K562 (cell line): ENCODE results near the gene CLASP2. TPM values are rescaled to one million over a fixed set of nuclear protein-coding genes. Genes with fewer than 3 reads are reported as not detected.

Source experiments
- ATAC-seq: fragments of 200-7000 bp; cut with Tn5 transposase; 3 replicates; pipeline ENCODE4 v1.9.1; 2020; ENCODE audit warnings: moderate library complexity
- BruUV-seq: library from RNA; stranded (reverse); fragments of 400-500 nt; replicated peaks from 2 replicates; lab custom pipeline; 2021; lab: Mats Ljungman, UMichigan
- CTCF ChIA-PET: fragments of 300-600 bp; formaldehyde crosslinking; extraction: SDS; loops from one replicate; lab custom pipeline; 2021; ENCODE audit warnings: low intra/inter-chr PET ratio; lab: Yijun Ruan, JAX
- POLR2A ChIA-PET: fragments of 300-600, 350-650 bp; sonication (Branson Sonifier 250); formaldehyde crosslinking; extraction: SDS; loops from one replicate; lab custom pipeline; 2021; ENCODE audit warnings: antibody characterized with exemption, inconsistent platforms; lab: Yijun Ruan, JAX
- DNase-seq, 4 experiments: peaks; one replicate each; pipeline versions ENCODE4 v3.0.0 to v3.0.0-alpha.2; 2011 to 2018; ENCODE audit warnings: low spot score in 3 of 4, mixed read lengths in 3 of 4; ENCODE audit errors: extremely low read depth in 1 of 4
- FAIRE-seq: peaks from 2 replicates; lab custom pipeline; 2011; peaks lifted over from hg19 to GRCh38; lab: Jason Lieb, UNC
- H2AFZ ChIP-seq: 2 replicates; pipeline ENCODE4 v1.6.0; 2011; ENCODE audit warnings: low read depth, low read length, control low read depth, inconsistent platforms
- H3K27ac ChIP-seq: fragments of 200-600 bp; 3 replicates; pipeline ENCODE4 v1.8.0; 2011; ENCODE audit warnings: low read depth, mild to moderate bottlenecking, control low read depth, inconsistent platforms, low read length, moderate library complexity, mixed read lengths; ENCODE audit errors: extremely low read depth
- H3K27me3 ChIP-seq, 2 experiments: fragments of 300-600 bp in 1 of 2; 2 replicates in 1 of 2; 3 replicates in 1 of 2; pipeline versions ENCODE4 v1.6.0 to v1.8.0; 2011; ENCODE audit warnings: inconsistent platforms in 2 of 2, low read length in 2 of 2, mild to moderate bottlenecking in 1 of 2, mixed read lengths in 1 of 2, moderate library complexity in 1 of 2; ENCODE audit not compliant: control insufficient read depth in 2 of 2, insufficient read depth in 2 of 2
- H3K36me3 ChIP-seq: fragments of 300-600 bp; 3 replicates; pipeline ENCODE4 v1.8.0; 2011; ENCODE audit warnings: mild to moderate bottlenecking, low read length, inconsistent platforms; ENCODE audit not compliant: control insufficient read depth, insufficient read depth
- H3K4me1 ChIP-seq, 2 experiments: fragments of 200-600 bp in 1 of 2; replicated peaks in 1 of 2; 2 replicates in 1 of 2; 3 replicates in 1 of 2; pipeline versions ENCODE4 v1.5.1 to v1.8.0; 2011; ENCODE audit warnings: inconsistent platforms in 2 of 2, low read length in 2 of 2, mild to moderate bottlenecking in 1 of 2, mixed read lengths in 1 of 2, moderate library complexity in 1 of 2; ENCODE audit not compliant: control insufficient read depth in 2 of 2, insufficient read depth in 2 of 2
- H3K4me2 ChIP-seq: 2 replicates; pipeline ENCODE4 v1.6.1; 2011; ENCODE audit warnings: low read length, control low read depth, inconsistent platforms, mixed read lengths; ENCODE audit not compliant: insufficient read depth
- H3K4me3 ChIP-seq: fragments of 200-600 bp; sonication (generic), shearing (Covaris generic); 2 replicates; pipeline ENCODE4 v1.5.1; 2016; ENCODE audit warnings: control low read depth, inconsistent platforms
- H3K79me2 ChIP-seq: fragments of 200-600 bp; 3 replicates; pipeline ENCODE4 v1.8.0; 2011; ENCODE audit warnings: low read length, inconsistent platforms; ENCODE audit not compliant: control insufficient read depth, insufficient read depth
- H3K9ac ChIP-seq, 2 experiments: 2 replicates each; pipeline versions ENCODE4 v1.6.0 to v1.6.1; 2011; ENCODE audit warnings: low read depth in 2 of 2, low read length in 2 of 2, control low read depth in 1 of 2, inconsistent platforms in 1 of 2, mild to moderate bottlenecking in 1 of 2, mixed read lengths in 1 of 2; ENCODE audit not compliant: insufficient read depth in 1 of 2
- H3K9me1 ChIP-seq: one replicate; pipeline ENCODE4 v1.6.0; 2011; ENCODE audit warnings: inconsistent platforms, mild to moderate bottlenecking, low read length, moderate library complexity; ENCODE audit not compliant: control insufficient read depth, insufficient read depth
- H3K9me3 ChIP-seq: replicated peaks from 2 replicates; pipeline ENCODE4 v1.5.1; 2011; ENCODE audit warnings: low read depth, low read length, inconsistent platforms; ENCODE audit not compliant: control insufficient read depth, insufficient read depth
- H4K20me1 ChIP-seq: replicated peaks from 2 replicates; pipeline ENCODE4 v1.6.1; 2011; ENCODE audit warnings: low read length, inconsistent platforms, mixed read lengths; ENCODE audit not compliant: control insufficient read depth, insufficient read depth
- C11orf30 ChIP-seq: fragments of 450-650 bp; IDR thresholded peaks from 2 replicates; pipeline ENCODE4 v1.6.1; 2016; ENCODE audit warnings: low read depth, mild to moderate bottlenecking
- KDM2B ChIP-seq: fragments of 250-450 bp; sonication (Bioruptor Pico); IDR thresholded peaks from 2 replicates; pipeline ENCODE4 v1.8.0; 2021; ENCODE audit warnings: mild to moderate bottlenecking, moderate library complexity
- POLR2A ChIP-seq: fragments of 450-650 bp; conservative IDR thresholded peaks from 2 replicates; pipeline ENCODE4 v1.6.1; 2016
- ZBTB8A ChIP-seq: fragments of 450-650 bp; IDR thresholded peaks from 2 replicates; pipeline ENCODE4 v1.6.1; 2018; ENCODE audit warnings: mild to moderate bottlenecking, moderate library complexity; ENCODE audit not compliant: partially characterized antibody
- ZNF431 ChIP-seq: sonication (generic); formaldehyde crosslinking; IDR thresholded peaks from 2 replicates; pipeline ENCODE4 v1.8.0; 2022; ENCODE audit warnings: mild to moderate bottlenecking, missing genetic modification reagents
- WGBS: fragments of 100-300 bp; shearing (Covaris generic); methylation state at CpG from one replicate; pipeline ENCODE4 v1.1.6; 2016; ENCODE audit warnings: low coverage, mixed read lengths; ENCODE audit not compliant: insufficient coverage; ENCODE audit errors: missing lambda C conversion rate; 5-methylcytosine and 5-hydroxymethylcytosine counted together
- in situ Hi-C: fragments of 300-500 bp; cut with MboI; formaldehyde crosslinking; loops from 4 replicates; pipeline ENCODE4 v1.15.0; 2018; ENCODE audit warnings: inconsistent platforms, mixed read lengths
- intact Hi-C: fragments of 100-400 bp; cut with micrococcal nuclease; formaldehyde crosslinking; loops from 2 replicates; pipeline ENCODE4 v1.14.2; 2022
- polyA plus RNA-seq, 8 experiments: library from polyadenylated mRNA; depleted of rRNA in 4 of 8; stranded (reverse) in 5 of 8; unstranded in 3 of 8; fragments of >200 nt; fragmentation: Nextera tagmentation in 2 of 8; fragmentation: Illumina TruSeq in 1 of 8; extraction: Ambion mirVana in 2 of 8; extraction: Trizol in 1 of 8; gene quantifications; 2 replicates each; pipeline versions ENCODE4 v1.2.1 to v1.2.3, GENCODE V29; 2011 to 2014; ENCODE audit warnings: inconsistent platforms in 1 of 8, missing spikeins in 1 of 8
- total RNA-seq, 7 experiments: library from RNA; depleted of rRNA in 6 of 7; stranded (reverse); fragments of >200 nt in 6 of 7; fragmentation: Illumina TruSeq in 2 of 7; extraction: Trizol in 2 of 7; gene quantifications; 2 replicates each; pipeline versions ENCODE4 v1.2.1 to v1.2.3, GENCODE V29; 2011 to 2021; ENCODE audit warnings: low replicate concordance in 1 of 7
- TF ChIP-seq, protein P1 (sequence below): fragments of 450-650 bp; IDR thresholded peaks from 2 replicates; pipeline ENCODE4 v1.7.0; 2016; ENCODE audit warnings: borderline replicate concordance

Gene CLASP2
- total and polyA plus RNA-seq, 9 of the 15 experiments (the other 6 are each of a cell fraction or from before 2014, with no cell fraction given) = 13.5 to 107 (median 71.8) TPM

DNA sequence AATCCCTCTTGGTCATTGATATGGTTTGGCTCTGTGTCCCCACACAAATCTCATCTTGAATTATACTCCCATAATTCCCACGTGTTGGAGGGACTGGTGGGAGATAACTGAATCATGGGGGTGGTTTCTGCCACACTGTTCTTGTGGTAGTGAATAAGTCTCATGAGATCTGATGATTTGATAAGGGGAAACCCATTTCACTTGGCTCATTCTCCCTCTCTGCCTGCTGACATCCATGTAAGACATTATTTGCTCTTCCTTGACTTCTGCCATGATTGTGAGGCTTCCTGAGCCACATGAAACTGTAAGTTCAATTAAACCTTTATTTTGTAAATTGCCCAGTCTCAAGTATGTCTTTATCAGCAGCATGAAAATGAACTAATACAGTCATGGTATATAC lies 171.0 kb downstream of the CLASP2 start:
- ChIA-PET CTCF (no interaction called here), POLR2A (no interaction called here)
- H4K20me1 ChIP-seq = no peaks in the 10 kb centered on the region
- FAIRE-seq = no peak
- BruUV-seq = no TSS peak
- no peak for ATAC-seq
- no peaks in the 10 kb centered on the region for H3K79me2 ChIP-seq
- H3K9me1 ChIP-seq = no peaks in the 10 kb centered on the region
- no peak overlapping the region for H3K9ac ChIP-seq
- no peak overlapping the region for H2AFZ ChIP-seq
- no peaks in the 10 kb centered on the region for H3K4me1 ChIP-seq
- DNase-seq = no peak
- TF ChIP-seq POLR2A (0 out of 2 replicates have a peak, but pooled peaks have one; percentile 17), C11orf30 (no peak), KDM2B (CRISPR knock-in tag) (no peak), ZBTB8A (no peak), ZNF431 (peak; percentile 97)
- TF ChIP-seq, protein P1, sequence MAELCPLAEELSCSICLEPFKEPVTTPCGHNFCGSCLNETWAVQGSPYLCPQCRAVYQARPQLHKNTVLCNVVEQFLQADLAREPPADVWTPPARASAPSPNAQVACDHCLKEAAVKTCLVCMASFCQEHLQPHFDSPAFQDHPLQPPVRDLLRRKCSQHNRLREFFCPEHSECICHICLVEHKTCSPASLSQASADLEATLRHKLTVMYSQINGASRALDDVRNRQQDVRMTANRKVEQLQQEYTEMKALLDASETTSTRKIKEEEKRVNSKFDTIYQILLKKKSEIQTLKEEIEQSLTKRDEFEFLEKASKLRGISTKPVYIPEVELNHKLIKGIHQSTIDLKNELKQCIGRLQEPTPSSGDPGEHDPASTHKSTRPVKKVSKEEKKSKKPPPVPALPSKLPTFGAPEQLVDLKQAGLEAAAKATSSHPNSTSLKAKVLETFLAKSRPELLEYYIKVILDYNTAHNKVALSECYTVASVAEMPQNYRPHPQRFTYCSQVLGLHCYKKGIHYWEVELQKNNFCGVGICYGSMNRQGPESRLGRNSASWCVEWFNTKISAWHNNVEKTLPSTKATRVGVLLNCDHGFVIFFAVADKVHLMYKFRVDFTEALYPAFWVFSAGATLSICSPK = no peak
- no peak overlapping the region for H3K27ac ChIP-seq
- no peaks in the 10 kb centered on the region for H3K27me3 ChIP-seq
- WGBS = 13% methylated on average over 1 of the region's 1 CpG
- H3K36me3 ChIP-seq = peaks cover 52% of the 10 kb centered on the region; the same call in 2 of the 3 replicates
- no peaks in the 10 kb centered on the region for H3K9me3 ChIP-seq
- in situ Hi-C loops = no loop called here
- H3K4me2 ChIP-seq = no peak overlapping the region
- H3K4me3 ChIP-seq = no peak overlapping the region
- intact Hi-C loops = no loop called here
